GM12878 (cell line): ENCODE data around the gene ENPP4. TPM values are rescaled to one million over a fixed set of nuclear protein-coding genes. Genes with fewer than 3 reads are reported as not detected.
"Not testable (repeated sequence)": the region's sequence is repeated elsewhere in the genome, so short reads cannot be mapped to it uniquely, and the experiment has no call there.

Source experiments
- ATAC-seq: fragments of 200-7000 bp; cut with Tn5 transposase; 3 replicates; pipeline ENCODE4 v1.9.1; 2020; ENCODE audit warnings: mild to moderate bottlenecking, moderate library complexity
- BruUV-seq: library from RNA; stranded (reverse); fragments of 400-500 nt; replicated peaks from 2 replicates; lab custom pipeline; 2021; lab: Mats Ljungman, UMichigan
- CTCF ChIA-PET: fragments of 300-600 bp; sonication (Branson Sonifier 250); formaldehyde crosslinking; extraction: SDS; loops from one replicate; lab custom pipeline; 2021; ENCODE audit warnings: inconsistent platforms; lab: Yijun Ruan, JAX
- POLR2A ChIA-PET: fragments of 350-600 bp; formaldehyde crosslinking; extraction: SDS; loops from one replicate; lab custom pipeline; 2021; ENCODE audit warnings: inconsistent platforms; lab: Charles Lee
- RAD21 ChIA-PET: fragments of 300-600 bp; sonication (Branson Sonifier 250); formaldehyde crosslinking; loops from one replicate; lab custom pipeline; 2023; ENCODE audit warnings: antibody characterized with exemption; ENCODE audit not compliant: unreplicated experiment; lab: Charles Lee
- SMC1A ChIA-PET: fragments of 300-600 bp; sonication (Branson Sonifier 250); formaldehyde crosslinking; loops from one replicate; lab custom pipeline; 2023; ENCODE audit not compliant: unreplicated experiment, uncharacterized antibody; lab: Charles Lee
- DNase-seq: peaks from one replicate; pipeline ENCODE4 v3.0.0-alpha.2; 2011; ENCODE audit warnings: low read depth, low spot score
- FAIRE-seq: peaks from 3 replicates; lab custom pipeline; 2011; peaks lifted over from hg19 to GRCh38; lab: Jason Lieb, UNC
- H2AFZ ChIP-seq: 2 replicates; pipeline ENCODE4 v1.6.0; 2011; ENCODE audit warnings: low read depth, low read length, control low read depth; ENCODE audit not compliant: control insufficient read depth
- H3K27ac ChIP-seq: 2 replicates; pipeline ENCODE4 v1.5.1; 2011; ENCODE audit warnings: control low read depth; ENCODE audit not compliant: control insufficient read depth, insufficient read depth
- H3K27me3 ChIP-seq, 2 experiments: replicated peaks in 1 of 2; 2 replicates each; pipeline versions ENCODE4 v1.6.0 to v1.6.1; 2011; ENCODE audit warnings: low read length in 1 of 2; ENCODE audit not compliant: control insufficient read depth in 2 of 2, insufficient read depth in 2 of 2
- H3K36me3 ChIP-seq, 2 experiments: 2 replicates each; pipeline ENCODE4 v1.5.1; 2011; ENCODE audit warnings: low read length in 1 of 2; ENCODE audit not compliant: control insufficient read depth in 2 of 2, insufficient read depth in 2 of 2
- H3K4me1 ChIP-seq: 2 replicates; pipeline ENCODE4 v1.6.1; 2011; ENCODE audit warnings: mild to moderate bottlenecking, low read length, moderate library complexity, mixed read lengths; ENCODE audit not compliant: control insufficient read depth, insufficient read depth
- H3K4me2 ChIP-seq: 2 replicates; pipeline ENCODE4 v1.6.0; 2011; ENCODE audit warnings: control low read depth; ENCODE audit not compliant: control insufficient read depth, insufficient read depth
- H3K4me3 ChIP-seq: fragments of 200-600 bp; sonication (generic); 2 replicates; pipeline ENCODE4 v1.5.1; 2016
- H3K79me2 ChIP-seq: 2 replicates; pipeline ENCODE4 v1.6.0; 2011; ENCODE audit warnings: low read length; ENCODE audit not compliant: control insufficient read depth, insufficient read depth
- H3K9ac ChIP-seq: 2 replicates; pipeline ENCODE4 v1.8.0; 2011; ENCODE audit warnings: low read length, control low read depth, mixed read lengths; ENCODE audit not compliant: control insufficient read depth, insufficient read depth
- H3K9me3 ChIP-seq: replicated peaks from 3 replicates; pipeline ENCODE4 v1.5.1; 2011; ENCODE audit warnings: mild to moderate bottlenecking, low read length; ENCODE audit not compliant: control insufficient read depth, insufficient read depth
- H4K20me1 ChIP-seq: 2 replicates; pipeline ENCODE4 v1.6.0; 2011; ENCODE audit not compliant: control insufficient read depth, insufficient read depth
- CBFB ChIP-seq: IDR thresholded peaks from 2 replicates; pipeline ENCODE4 v1.6.1; 2016; ENCODE audit warnings: antibody characterized with exemption, low read depth
- MEF2B ChIP-seq: fragments of 450-650 bp; IDR thresholded peaks from 2 replicates; pipeline ENCODE4 v1.6.1; 2018; ENCODE audit warnings: mild to moderate bottlenecking, moderate library complexity; ENCODE audit not compliant: partially characterized antibody, poor library complexity, severe bottlenecking
- MTA3 ChIP-seq: IDR thresholded peaks from 2 replicates; pipeline ENCODE4 v1.6.1; 2012; ENCODE audit warnings: low read length, inconsistent platforms, borderline replicate concordance
- NRF1 ChIP-seq: conservative IDR thresholded peaks from 2 replicates; pipeline ENCODE4 v1.6.1; 2011; ENCODE audit warnings: mild to moderate bottlenecking, low read depth, low read length, improper control_type of control experiment
- RAD21 ChIP-seq: IDR thresholded peaks from 2 replicates; pipeline ENCODE4 v1.6.1; 2011; ENCODE audit warnings: mild to moderate bottlenecking, low read depth, low read length, moderate library complexity; ENCODE audit not compliant: insufficient read depth
- SMAD5 ChIP-seq: IDR thresholded peaks from 2 replicates; pipeline ENCODE4 v1.6.1; 2016; ENCODE audit warnings: antibody characterized with exemption, low read depth
- YBX1 ChIP-seq: fragments of 450-650 bp; IDR thresholded peaks from 2 replicates; pipeline ENCODE4 v1.6.1; 2016; ENCODE audit warnings: antibody characterized with exemption
- ZBED1 ChIP-seq: IDR thresholded peaks from 2 replicates; pipeline ENCODE4 v1.6.1; 2016; ENCODE audit warnings: borderline replicate concordance
- WGBS: methylation state at CpG from one replicate; pipeline ENCODE4 v1.1.6; 2016; ENCODE audit warnings: low lambda C conversion rate; ENCODE audit not compliant: insufficient replicate concordance, insufficient coverage; ENCODE audit errors: missing lambda C conversion rate; 5-methylcytosine and 5-hydroxymethylcytosine counted together
- in situ Hi-C: fragments of 300-500 bp; cut with MboI; formaldehyde crosslinking; loops from 9 replicates; pipeline ENCODE4 v1.14.3; 2018; ENCODE audit warnings: mixed read lengths
- intact Hi-C: fragments of 100-400 bp; cut with micrococcal nuclease; formaldehyde crosslinking; loops from one replicate; pipeline ENCODE4 v1.14.2; 2022; ENCODE audit not compliant: unreplicated experiment
- polyA plus RNA-seq, 11 experiments: library from polyadenylated mRNA; depleted of rRNA in 4 of 11; unstranded in 6 of 11; stranded (reverse) in 5 of 11; fragments of >200 nt; fragmentation: Nextera tagmentation in 4 of 11; fragmentation: Illumina TruSeq in 1 of 11; extraction: Ambion mirVana in 4 of 11; extraction: Trizol in 1 of 11; gene quantifications; 1 replicate in 1 of 11; 2 replicates in 10 of 11; pipeline versions ENCODE4 v1.2.1 to v1.2.3, GENCODE V29; 2011 to 2016; ENCODE audit warnings: inconsistent platforms in 2 of 11, missing spikeins in 2 of 11, low read depth in 1 of 11
- total RNA-seq, 4 experiments: library from RNA; depleted of rRNA in 3 of 4; stranded (reverse); fragments of >200 nt in 3 of 4; fragmentation: Illumina TruSeq in 1 of 4; extraction: Trizol in 1 of 4; gene quantifications; 2 replicates each; pipeline versions ENCODE4 v1.2.1 to v1.2.3, GENCODE V29; 2013 to 2021
- TF ChIP-seq, protein P1 (sequence below): fragments of 450-650 bp; IDR thresholded peaks from 2 replicates; pipeline ENCODE4 v1.6.1; 2017; ENCODE audit warnings: mild to moderate bottlenecking, low read depth, inconsistent platforms; ENCODE audit not compliant: poor library complexity, severe bottlenecking

Gene ENPP4
- total and polyA plus RNA-seq, 10 of the 15 experiments (the other 5 are each of a cell fraction or from before 2014, with no cell fraction given): 3.3 to 9.7 (median 5.3) TPM

DNA sequence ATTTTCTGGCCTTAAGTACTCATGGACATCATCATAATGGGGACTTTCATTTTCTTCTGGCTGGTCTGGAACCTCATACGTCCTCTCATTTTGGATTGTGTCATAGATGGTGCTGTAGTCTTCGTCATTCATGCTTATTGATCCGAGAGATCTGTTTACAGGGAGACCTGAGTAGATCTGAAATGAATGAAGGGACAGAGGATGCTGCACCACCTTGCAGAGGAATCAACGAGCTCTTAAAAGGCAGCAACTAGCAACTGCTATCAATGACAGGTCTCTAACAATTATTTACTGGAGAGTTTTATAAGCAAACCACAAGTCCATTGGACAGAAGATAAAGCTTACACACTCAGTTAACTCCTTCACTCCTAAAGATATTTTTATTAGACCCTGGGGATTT is 49.7 kb upstream of the ENPP4 start (continued):
- no peak for TF ChIP-seq ZBED1

DNA sequence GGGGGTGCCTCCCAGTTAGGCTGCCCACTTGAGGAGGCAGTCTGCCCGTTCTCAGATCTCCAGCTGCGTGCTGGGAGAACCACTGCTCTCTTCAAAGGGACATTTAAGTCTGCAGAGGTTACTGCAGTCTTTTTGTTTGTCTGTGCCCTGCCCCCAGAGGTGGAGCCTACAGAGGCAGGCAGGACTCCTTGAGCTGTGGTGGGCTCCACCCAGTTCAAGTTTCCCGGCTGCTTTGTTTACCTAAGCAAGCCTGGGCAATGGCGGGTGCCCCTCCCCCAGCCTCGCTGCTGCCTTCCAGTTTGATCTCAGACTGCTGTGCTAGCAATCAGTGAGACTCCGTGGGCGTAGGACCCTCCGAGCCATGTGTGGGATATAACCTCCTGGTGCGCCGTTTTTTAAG is 44.1 kb upstream of the ENPP4 start:
- DNase-seq, H3K9ac ChIP-seq, H3K79me2 ChIP-seq, POLR2A ChIA-PET, H3K4me3 ChIP-seq, H3K4me2 ChIP-seq, SMC1A ChIA-PET, H2AFZ ChIP-seq, H3K4me1 ChIP-seq, ATAC-seq, RAD21 ChIA-PET, H3K9me3 ChIP-seq, H4K20me1 ChIP-seq, H3K27me3 ChIP-seq, H3K27ac ChIP-seq, H3K36me3 ChIP-seq, intact Hi-C loops, BruUV-seq, FAIRE-seq: not testable (repeated sequence)
- in situ Hi-C loops: loop anchor here (25.0 kb wide), 1 partner anchor 552 kb away; no protein-coding TSS in a partner anchor
- CTCF ChIA-PET: interaction anchor here (1.0 kb wide), 1 partner anchor 323 kb away, joined by 3 read pairs; no protein-coding TSS in a partner anchor
- 62% methylated on average over 10 of the region's 10 CpGs for WGBS

DNA sequence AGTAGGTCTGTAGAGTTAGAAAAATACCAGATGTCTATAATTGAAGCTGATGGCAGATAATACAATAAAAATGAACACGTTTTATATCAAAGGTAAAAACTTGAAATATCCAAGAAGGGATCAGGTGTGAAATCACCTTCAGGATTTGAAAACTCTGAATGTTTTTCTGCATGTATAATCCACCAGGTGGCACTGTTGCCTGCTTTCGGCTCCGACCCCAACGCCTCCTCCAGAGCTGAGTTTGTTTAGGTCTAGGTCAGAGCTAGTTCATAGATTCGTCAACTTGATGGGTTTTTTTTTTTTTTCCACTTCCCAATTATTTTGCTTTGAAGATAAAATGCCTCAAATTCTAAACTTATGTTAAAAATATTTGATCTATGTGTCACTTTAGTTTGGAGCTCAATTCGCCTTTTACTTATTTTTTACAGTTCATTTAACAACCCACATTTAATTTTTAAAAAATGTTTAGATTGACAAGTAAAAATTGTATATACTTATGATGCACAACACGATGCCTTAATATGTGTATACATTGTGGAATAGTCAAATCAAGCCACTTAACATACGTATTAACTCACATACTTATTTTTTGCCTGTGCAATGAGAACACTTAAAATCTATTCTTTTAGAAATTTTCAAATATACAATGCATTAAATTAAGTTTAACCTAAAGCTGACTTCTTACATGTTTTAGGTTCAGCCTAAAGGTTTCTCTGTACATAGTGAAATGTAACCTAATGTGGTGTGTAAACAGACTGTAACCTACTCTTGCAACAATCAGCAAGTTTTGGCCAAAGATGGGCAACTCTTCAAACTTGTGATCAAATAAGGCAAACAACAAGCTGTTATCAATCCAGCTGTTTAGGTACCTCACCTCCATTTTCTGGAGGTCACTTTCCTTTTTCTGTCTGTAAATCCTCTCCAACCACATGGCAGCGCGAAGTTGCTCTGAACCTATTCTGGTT is 39.4 kb upstream of the ENPP4 start:
- in situ Hi-C loops: loop anchor here (5.0 to 25.0 kb wide), 2 partner anchors 322 to 547 kb away; no protein-coding TSS in a partner anchor
- DNase-seq (peak; percentile 17), ATAC-seq (peak; percentile 84), FAIRE-seq (peak; percentile 96)
- no peaks in the 10 kb centered on the region for H3K27me3 ChIP-seq
- SMC1A ChIA-PET: interaction anchor here (0.6 to 3.1 kb wide), 35 partner anchors 9 to 684 kb away, joined by 3 to 49 read pairs (median 4); partner anchors contain the start of gene ENPP4
- no peak overlapping the region for H3K4me2 ChIP-seq
- H2AFZ ChIP-seq: no peak overlapping the region
- CTCF ChIA-PET: interaction anchor here (0.5 to 3.1 kb wide), 55 partner anchors 9 to 1431 kb away, joined by 3 to 64 read pairs (median 4); partner anchors contain the start of gene ENPP4
- RAD21 ChIA-PET: interaction anchor here (0.7 to 2.9 kb wide), 29 partner anchors 9 to 1460 kb away, joined by 3 to 52 read pairs (median 4); partner anchors contain the start of gene ENPP4
- no peaks in the 10 kb centered on the region for H4K20me1 ChIP-seq
- H3K36me3 ChIP-seq: no peaks in the 10 kb centered on the region
- no peak overlapping the region for H3K4me3 ChIP-seq
- 28% methylated on average over 10 of the region's 10 CpGs for whole genome bisulfite sequencing
- peaks cover 8% of the 10 kb centered on the region; the same call in 2 of the 3 replicates for H3K9me3 ChIP-seq
- H3K9ac ChIP-seq: no peak overlapping the region
- POLR2A ChIA-PET: interaction anchor here (1.0 kb wide), 1 partner anchor 130 kb away, joined by 5 read pairs; no protein-coding TSS in a partner anchor
- intact Hi-C loops: loop anchor here (1.0 to 2.0 kb wide), 4 partner anchors 131 to 690 kb away; no protein-coding TSS in a partner anchor
- no TSS peak for BruUV-seq
- H3K79me2 ChIP-seq: no peaks in the 10 kb centered on the region
- no peak overlapping the region for H3K27ac ChIP-seq
- H3K4me1 ChIP-seq: no peaks in the 10 kb centered on the region
- no peak for TF ChIP-seq CBFB
- no peak for TF ChIP-seq NRF1
- TF ChIP-seq MEF2B: no peak
- TF ChIP-seq, protein P1, sequence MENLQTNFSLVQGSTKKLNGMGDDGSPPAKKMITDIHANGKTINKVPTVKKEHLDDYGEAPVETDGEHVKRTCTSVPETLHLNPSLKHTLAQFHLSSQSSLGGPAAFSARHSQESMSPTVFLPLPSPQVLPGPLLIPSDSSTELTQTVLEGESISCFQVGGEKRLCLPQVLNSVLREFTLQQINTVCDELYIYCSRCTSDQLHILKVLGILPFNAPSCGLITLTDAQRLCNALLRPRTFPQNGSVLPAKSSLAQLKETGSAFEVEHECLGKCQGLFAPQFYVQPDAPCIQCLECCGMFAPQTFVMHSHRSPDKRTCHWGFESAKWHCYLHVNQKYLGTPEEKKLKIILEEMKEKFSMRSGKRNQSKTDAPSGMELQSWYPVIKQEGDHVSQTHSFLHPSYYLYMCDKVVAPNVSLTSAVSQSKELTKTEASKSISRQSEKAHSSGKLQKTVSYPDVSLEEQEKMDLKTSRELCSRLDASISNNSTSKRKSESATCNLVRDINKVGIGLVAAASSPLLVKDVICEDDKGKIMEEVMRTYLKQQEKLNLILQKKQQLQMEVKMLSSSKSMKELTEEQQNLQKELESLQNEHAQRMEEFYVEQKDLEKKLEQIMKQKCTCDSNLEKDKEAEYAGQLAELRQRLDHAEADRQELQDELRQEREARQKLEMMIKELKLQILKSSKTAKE: peak; percentile 35
- no peak for TF ChIP-seq MTA3
- no peak for TF ChIP-seq YBX1
- TF ChIP-seq RAD21: peak; percentile 97
- no peak for TF ChIP-seq SMAD5
